DOHH2 (cell line): ENCODE measurements around the gene GPSM1.

Experiments used
- H3F3A ChIP-seq: fragments of 200-600 bp; sonication (generic), shearing (Covaris generic); 2 replicates; pipeline ENCODE4 v1.6.0; 2016; ENCODE audit warnings: antibody characterized with exemption, mild to moderate bottlenecking; ENCODE audit not compliant: control insufficient read depth, insufficient read depth
- H3K27ac ChIP-seq: fragments of 200-600 bp; sonication (generic); 2 replicates; pipeline ENCODE4 v1.5.1; 2014; ENCODE audit warnings: low read depth, mild to moderate bottlenecking, low read length, moderate library complexity
- H3K27me3 ChIP-seq: fragments of 200-600 bp; sonication (generic); 2 replicates; pipeline ENCODE4 v1.6.1; 2014; ENCODE audit warnings: mild to moderate bottlenecking, low read length, mixed read lengths; ENCODE audit not compliant: control insufficient read depth
- H3K36me3 ChIP-seq: fragments of 200-600 bp; sonication (generic); 2 replicates; pipeline ENCODE4 v1.6.1; 2014; ENCODE audit warnings: mild to moderate bottlenecking, low read length, moderate library complexity, mixed read lengths; ENCODE audit not compliant: control insufficient read depth
- H3K4me1 ChIP-seq: fragments of 200-600 bp; sonication (generic); 2 replicates; pipeline ENCODE4 v1.6.1; 2014; ENCODE audit warnings: mild to moderate bottlenecking, low read length, mixed read lengths; ENCODE audit not compliant: control insufficient read depth
- H3K4me2 ChIP-seq: fragments of 200-600 bp; sonication (generic); 2 replicates; pipeline ENCODE4 v1.6.0; 2014; ENCODE audit warnings: mild to moderate bottlenecking, low read length, moderate library complexity
- H3K4me3 ChIP-seq: fragments of 200-600 bp; sonication (generic); 2 replicates; pipeline ENCODE4 v1.5.1; 2014; ENCODE audit warnings: mild to moderate bottlenecking, low read length, mixed read lengths
- H3K79me2 ChIP-seq: fragments of 200-600 bp; sonication (generic); 2 replicates; pipeline ENCODE4 v1.6.1; 2014; ENCODE audit warnings: mild to moderate bottlenecking, low read length, mixed read lengths; ENCODE audit not compliant: control insufficient read depth
- H3K9me2 ChIP-seq: fragments of 200-600 bp; sonication (generic); replicated peaks from 2 replicates; pipeline ENCODE4 v1.6.1; 2014; ENCODE audit warnings: mild to moderate bottlenecking, low read length, mixed read lengths; ENCODE audit not compliant: control insufficient read depth
- H3K9me3 ChIP-seq: fragments of 200-600 bp; sonication (generic); 2 replicates; pipeline ENCODE4 v1.6.1; 2014; ENCODE audit warnings: antibody characterized with exemption, low read length, mixed read lengths; ENCODE audit not compliant: control insufficient read depth, insufficient read depth
- H4K20me1 ChIP-seq: fragments of 200-600 bp; sonication (generic); 2 replicates; pipeline ENCODE4 v1.6.0; 2014; ENCODE audit warnings: low read depth, mild to moderate bottlenecking, antibody characterized with exemption, low read length, moderate library complexity; ENCODE audit not compliant: control insufficient read depth, insufficient read depth
- EZH2phosphoT487 ChIP-seq: fragments of 200-600 bp; sonication (generic); IDR thresholded peaks from 2 replicates; pipeline ENCODE4 v1.6.1; 2017; ENCODE audit warnings: borderline replicate concordance, mild to moderate bottlenecking, antibody characterized with exemption, low read length, moderate library complexity, mixed read lengths
- TF ChIP-seq, protein P1 (sequence below): fragments of 200-600 bp; sonication (generic); IDR thresholded peaks from one replicate; pipeline ENCODE4 v1.5.1; 2014; ENCODE audit warnings: antibody characterized with exemption, mild to moderate bottlenecking, low read depth, low read length; ENCODE audit not compliant: poor library complexity, severe bottlenecking

GPSM1 gene

GRCh38 chr9:136297016-136297691 is 30.2 kb upstream of the GPSM1 start:
- Histone ChIP-seq H3K4me3 (no peak overlapping the region), H3K4me1 (no peaks in the 10 kb centered on the region), H3K27me3 (no peaks in the 10 kb centered on the region), H3K9me2 (no peaks in the 10 kb centered on the region), H3K36me3 (no peaks in the 10 kb centered on the region), H3K27ac (no peak overlapping the region), H3K9me3 (peaks cover 12% of the 10 kb centered on the region; the same call in 1 of the 2 replicates), H3K79me2 (no peaks in the 10 kb centered on the region), H4K20me1 (no peaks in the 10 kb centered on the region), H3K4me2 (no peak overlapping the region), H3F3A (peaks cover 3% of the 10 kb centered on the region; the same call in 1 of the 2 replicates)
- no peak for TF ChIP-seq EZH2phosphoT487
- TF ChIP-seq, protein P1, sequence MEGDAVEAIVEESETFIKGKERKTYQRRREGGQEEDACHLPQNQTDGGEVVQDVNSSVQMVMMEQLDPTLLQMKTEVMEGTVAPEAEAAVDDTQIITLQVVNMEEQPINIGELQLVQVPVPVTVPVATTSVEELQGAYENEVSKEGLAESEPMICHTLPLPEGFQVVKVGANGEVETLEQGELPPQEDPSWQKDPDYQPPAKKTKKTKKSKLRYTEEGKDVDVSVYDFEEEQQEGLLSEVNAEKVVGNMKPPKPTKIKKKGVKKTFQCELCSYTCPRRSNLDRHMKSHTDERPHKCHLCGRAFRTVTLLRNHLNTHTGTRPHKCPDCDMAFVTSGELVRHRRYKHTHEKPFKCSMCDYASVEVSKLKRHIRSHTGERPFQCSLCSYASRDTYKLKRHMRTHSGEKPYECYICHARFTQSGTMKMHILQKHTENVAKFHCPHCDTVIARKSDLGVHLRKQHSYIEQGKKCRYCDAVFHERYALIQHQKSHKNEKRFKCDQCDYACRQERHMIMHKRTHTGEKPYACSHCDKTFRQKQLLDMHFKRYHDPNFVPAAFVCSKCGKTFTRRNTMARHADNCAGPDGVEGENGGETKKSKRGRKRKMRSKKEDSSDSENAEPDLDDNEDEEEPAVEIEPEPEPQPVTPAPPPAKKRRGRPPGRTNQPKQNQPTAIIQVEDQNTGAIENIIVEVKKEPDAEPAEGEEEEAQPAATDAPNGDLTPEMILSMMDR, result no peak

DNA sequence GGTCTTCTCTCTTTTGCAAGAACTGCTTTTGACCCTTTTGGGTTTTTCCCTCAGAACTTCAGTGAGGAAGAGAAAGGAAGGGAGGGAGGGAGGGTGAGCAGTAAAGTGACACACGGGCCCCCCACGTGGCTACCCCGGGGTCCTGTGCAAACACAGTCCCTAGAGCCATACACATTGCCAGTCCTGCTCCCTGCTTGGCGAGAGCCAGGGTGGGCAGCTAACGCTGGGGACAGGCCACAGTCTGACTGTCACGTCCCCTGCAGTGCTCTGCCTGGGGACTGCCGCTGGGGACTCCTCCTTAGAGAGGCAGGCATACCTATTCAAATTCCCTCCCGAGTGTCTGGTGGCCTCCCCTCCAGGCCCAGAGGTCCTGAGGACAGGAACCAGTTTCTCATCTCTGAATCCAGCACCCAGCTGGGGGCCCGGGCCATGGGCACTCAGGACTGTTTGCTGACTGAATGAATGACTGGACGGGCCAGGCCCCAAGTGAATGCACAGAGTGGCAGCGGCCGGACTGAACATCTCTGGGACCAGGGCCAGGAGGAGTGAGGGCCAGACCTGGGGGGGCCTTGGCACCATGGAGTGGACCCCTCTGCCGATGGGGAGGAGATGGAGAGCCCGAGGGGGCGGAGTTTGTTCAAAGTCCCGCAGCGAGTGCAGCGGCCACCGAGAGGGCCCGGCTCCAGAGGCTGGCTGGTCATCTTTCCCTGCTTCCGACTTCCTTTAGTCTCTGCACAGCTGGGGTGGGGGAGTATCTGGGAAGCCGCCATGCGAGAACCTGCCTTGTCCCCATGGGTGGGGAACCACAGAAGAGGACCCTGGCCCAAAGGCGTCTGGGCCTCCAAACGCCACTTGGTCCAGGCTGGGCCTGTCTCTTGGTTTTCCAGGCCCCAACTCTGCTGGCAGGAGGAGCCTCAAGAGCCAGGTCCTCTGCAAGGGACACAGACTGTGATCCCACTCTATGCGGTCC is 29.3 kb upstream of the GPSM1 start:
- Histone ChIP-seq H3K79me2 (no peaks in the 10 kb centered on the region), H3K4me1 (no peaks in the 10 kb centered on the region), H3K36me3 (no peaks in the 10 kb centered on the region), H3K4me3 (no peak overlapping the region), H3K27ac (no peak overlapping the region), H3K9me2 (no peaks in the 10 kb centered on the region), H3K9me3 (peaks cover 11% of the 10 kb centered on the region; the same call in 1 of the 2 replicates), H3F3A (peaks cover 3% of the 10 kb centered on the region; the same call in 1 of the 2 replicates), H3K27me3 (no peaks in the 10 kb centered on the region), H4K20me1 (no peaks in the 10 kb centered on the region), H3K4me2 (no peak overlapping the region)
- TF ChIP-seq, protein P1, result no peak
- TF ChIP-seq EZH2phosphoT487, result no peak

- Histone ChIP-seq H3K36me3 (no peaks in the 10 kb centered on the region), H3K4me1 (no peaks in the 10 kb centered on the region), H4K20me1 (no peaks in the 10 kb centered on the region), H3K27ac (no peak overlapping the region), H3K4me3 (no peak overlapping the region), H3K27me3 (no peaks in the 10 kb centered on the region), H3F3A (no peaks in the 10 kb centered on the region), H3K4me2 (no peak overlapping the region), H3K9me3 (peaks cover under 1% of the 10 kb centered on the region; the same call in 1 of the 2 replicates), H3K9me2 (no peaks in the 10 kb centered on the region), H3K79me2 (no peaks in the 10 kb centered on the region)
- no peak for TF ChIP-seq EZH2phosphoT487
- TF ChIP-seq, protein P1, result no peak
Measured at GRCh38 chr9:136299116-136299515, 28.2 kb upstream of the GPSM1 start.
